Nephron (organoid): ENCODE measurements around the gene EFEMP2.

Experiments used
- H3K27ac Mint-ChIP-seq, 3 experiments: 2 replicates each; pipeline ENCODE4 v1.8.0; 2020; ENCODE audit warnings: mixed read lengths in 3 of 3, mild to moderate bottlenecking in 2 of 3, moderate library complexity in 1 of 3
- H3K27me3 Mint-ChIP-seq: 2 replicates; pipeline ENCODE4 v1.8.0; 2021; ENCODE audit warnings: low read depth, mild to moderate bottlenecking, moderate library complexity, mixed read lengths
- H3K36me3 Mint-ChIP-seq: 2 replicates; pipeline ENCODE4 v1.8.0; 2020; ENCODE audit warnings: low read depth, mixed read lengths
- H3K4me1 Mint-ChIP-seq: 2 replicates; pipeline ENCODE4 v1.8.0; 2020; ENCODE audit warnings: mixed read lengths
- H3K4me3 Mint-ChIP-seq, 3 experiments: 2 replicates each; pipeline ENCODE4 v1.8.0; 2020; ENCODE audit warnings: mild to moderate bottlenecking in 3 of 3, mixed read lengths in 3 of 3, moderate library complexity in 2 of 3
- H3K9me3 Mint-ChIP-seq: 2 replicates; pipeline ENCODE4 v1.8.0; 2020; ENCODE audit warnings: mixed read lengths
- TF ChIP-seq, protein P1 (sequence below), 3 experiments: fragments of 200-600 bp; sonication (generic); IDR thresholded peaks; one replicate each; pipeline ENCODE4 v1.5.0; 2021; ENCODE audit warnings: antibody characterized with exemption in 3 of 3; ENCODE audit not compliant: unreplicated experiment in 3 of 3

Gene EFEMP2

DNA sequence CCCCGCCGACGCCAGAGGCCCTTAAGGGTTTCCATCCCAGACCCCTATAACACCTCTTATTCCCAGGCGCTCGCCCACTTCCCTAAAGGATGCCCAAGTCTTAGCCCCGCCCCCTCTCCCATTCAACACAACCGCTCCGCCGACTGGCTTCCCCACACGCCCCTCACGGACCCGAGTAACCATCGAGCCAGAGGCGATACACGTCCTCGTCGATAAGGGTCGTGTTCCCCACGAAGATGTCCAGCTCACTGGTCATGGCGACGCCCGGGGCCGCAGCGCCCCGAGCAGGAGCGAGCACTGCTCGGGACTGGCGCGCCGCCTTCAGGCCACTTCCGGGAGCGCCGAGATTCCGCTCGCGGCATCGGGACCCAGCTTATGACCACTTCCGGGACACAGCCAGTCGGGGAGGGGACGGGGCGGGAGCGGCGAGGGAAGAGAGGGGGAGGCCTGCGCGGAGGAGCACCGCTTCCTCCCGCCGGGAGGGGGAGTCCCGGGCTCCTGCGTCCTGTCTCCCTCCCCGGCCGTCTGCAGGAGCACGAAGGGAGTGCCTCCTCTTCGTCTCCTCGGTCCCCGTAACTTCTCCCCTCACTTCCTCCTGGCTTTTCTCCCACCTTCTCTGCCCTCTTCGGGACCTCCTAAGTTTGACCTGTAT lies 15.7 kb upstream of the EFEMP2 start, which contains the start of gene FIBP:
Gene FIBP, minus strand, starts transcription at position 309 of the 652 bp plus-strand sequence. Its CDS starts 53 bp downstream, at position 256.
- H3K27me3 Mint-ChIP-seq: peaks cover 5% of the 10 kb centered on the region
- TF ChIP-seq, protein P1, sequence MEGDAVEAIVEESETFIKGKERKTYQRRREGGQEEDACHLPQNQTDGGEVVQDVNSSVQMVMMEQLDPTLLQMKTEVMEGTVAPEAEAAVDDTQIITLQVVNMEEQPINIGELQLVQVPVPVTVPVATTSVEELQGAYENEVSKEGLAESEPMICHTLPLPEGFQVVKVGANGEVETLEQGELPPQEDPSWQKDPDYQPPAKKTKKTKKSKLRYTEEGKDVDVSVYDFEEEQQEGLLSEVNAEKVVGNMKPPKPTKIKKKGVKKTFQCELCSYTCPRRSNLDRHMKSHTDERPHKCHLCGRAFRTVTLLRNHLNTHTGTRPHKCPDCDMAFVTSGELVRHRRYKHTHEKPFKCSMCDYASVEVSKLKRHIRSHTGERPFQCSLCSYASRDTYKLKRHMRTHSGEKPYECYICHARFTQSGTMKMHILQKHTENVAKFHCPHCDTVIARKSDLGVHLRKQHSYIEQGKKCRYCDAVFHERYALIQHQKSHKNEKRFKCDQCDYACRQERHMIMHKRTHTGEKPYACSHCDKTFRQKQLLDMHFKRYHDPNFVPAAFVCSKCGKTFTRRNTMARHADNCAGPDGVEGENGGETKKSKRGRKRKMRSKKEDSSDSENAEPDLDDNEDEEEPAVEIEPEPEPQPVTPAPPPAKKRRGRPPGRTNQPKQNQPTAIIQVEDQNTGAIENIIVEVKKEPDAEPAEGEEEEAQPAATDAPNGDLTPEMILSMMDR (IDR thresholded peaks at IDR 0.05; ENCODE audit: unreplicated experiment in 3 of 3): peak; percentile 68 to 86 (median 84)
- no peaks in the 10 kb centered on the region for H3K9me3 Mint-ChIP-seq
- H3K36me3 Mint-ChIP-seq: peaks cover 20% of the 10 kb centered on the region
- H3K4me3 Mint-ChIP-seq: peak within 1 kb of the TSS; percentile 88 to 92 (median 90)
- peaks cover 46% of the 10 kb centered on the region for H3K4me1 Mint-ChIP-seq
- H3K27ac Mint-ChIP-seq: peak within 1 kb of the TSS; percentile 92 to 98 (median 97)

GRCh38 chr11:65887723-65888162 lies 15.1 kb upstream of the EFEMP2 start:
- H3K4me3 Mint-ChIP-seq: peak overlapping the region; percentile 88 to 92 (median 90)
- H3K27ac Mint-ChIP-seq: peak overlapping the region; percentile 92 to 98 (median 97)
- peaks cover 21% of the 10 kb centered on the region for H3K36me3 Mint-ChIP-seq
- peaks cover 41% of the 10 kb centered on the region for H3K4me1 Mint-ChIP-seq
- peaks cover 5% of the 10 kb centered on the region for H3K27me3 Mint-ChIP-seq
- H3K9me3 Mint-ChIP-seq: no peaks in the 10 kb centered on the region
- TF ChIP-seq, protein P1 (IDR thresholded peaks at IDR 0.05; ENCODE audit: unreplicated experiment in 3 of 3): no peak

DNA sequence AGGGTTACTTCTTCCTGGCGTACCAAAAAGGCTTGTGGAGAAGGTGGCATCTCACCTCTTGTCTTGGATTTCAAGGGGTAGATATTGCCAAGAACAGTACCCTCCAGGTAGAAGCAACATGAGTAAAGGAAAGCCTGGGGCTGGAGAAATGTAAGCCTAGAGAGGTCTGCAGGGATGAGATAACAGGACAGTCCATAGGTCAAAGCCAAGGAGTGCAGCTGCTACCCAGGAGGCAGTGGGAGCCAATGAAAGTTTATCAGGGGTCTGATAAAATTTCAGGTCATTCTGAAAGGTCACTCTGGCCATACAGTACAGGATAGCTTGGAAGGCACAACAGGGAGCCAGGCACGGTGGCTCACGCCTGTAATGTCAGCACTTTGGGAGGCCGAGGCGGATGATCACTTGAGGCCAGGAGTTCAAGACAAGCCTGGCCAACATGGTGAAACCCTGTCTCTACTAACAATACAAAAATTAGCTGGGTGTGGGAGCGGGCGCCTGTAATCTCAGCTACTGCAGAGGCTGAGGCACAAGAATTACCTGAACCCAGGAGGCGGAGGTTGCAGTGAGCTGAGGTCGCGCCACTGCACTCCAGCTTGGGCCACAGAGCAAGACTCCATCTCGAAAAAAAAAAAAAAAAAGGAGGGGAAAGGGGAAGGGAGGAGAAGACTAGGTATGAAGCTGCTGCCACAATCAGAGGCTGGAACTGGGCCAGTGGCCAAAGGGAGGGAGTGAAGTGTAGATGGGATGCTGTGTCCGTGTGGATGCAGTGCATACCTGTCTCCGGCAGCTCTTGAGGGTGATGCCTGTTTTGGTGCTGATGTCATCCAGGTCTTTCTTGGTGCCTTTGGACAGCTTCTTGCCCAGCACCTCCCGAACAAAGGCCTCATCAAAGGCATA lies 14.5 kb upstream of the EFEMP2 start:
- no peaks in the 10 kb centered on the region for H3K9me3 Mint-ChIP-seq
- H3K36me3 Mint-ChIP-seq: peaks cover 25% of the 10 kb centered on the region
- H3K27me3 Mint-ChIP-seq: peaks cover under 1% of the 10 kb centered on the region
- H3K4me3 Mint-ChIP-seq: peak overlapping the region; percentile 88 to 92 (median 90)
- TF ChIP-seq, protein P1 (IDR thresholded peaks at IDR 0.05; ENCODE audit: unreplicated experiment in 3 of 3): no peak
- peak overlapping the region; percentile 92 to 98 (median 97) for H3K27ac Mint-ChIP-seq
- peaks cover 34% of the 10 kb centered on the region for H3K4me1 Mint-ChIP-seq

DNA sequence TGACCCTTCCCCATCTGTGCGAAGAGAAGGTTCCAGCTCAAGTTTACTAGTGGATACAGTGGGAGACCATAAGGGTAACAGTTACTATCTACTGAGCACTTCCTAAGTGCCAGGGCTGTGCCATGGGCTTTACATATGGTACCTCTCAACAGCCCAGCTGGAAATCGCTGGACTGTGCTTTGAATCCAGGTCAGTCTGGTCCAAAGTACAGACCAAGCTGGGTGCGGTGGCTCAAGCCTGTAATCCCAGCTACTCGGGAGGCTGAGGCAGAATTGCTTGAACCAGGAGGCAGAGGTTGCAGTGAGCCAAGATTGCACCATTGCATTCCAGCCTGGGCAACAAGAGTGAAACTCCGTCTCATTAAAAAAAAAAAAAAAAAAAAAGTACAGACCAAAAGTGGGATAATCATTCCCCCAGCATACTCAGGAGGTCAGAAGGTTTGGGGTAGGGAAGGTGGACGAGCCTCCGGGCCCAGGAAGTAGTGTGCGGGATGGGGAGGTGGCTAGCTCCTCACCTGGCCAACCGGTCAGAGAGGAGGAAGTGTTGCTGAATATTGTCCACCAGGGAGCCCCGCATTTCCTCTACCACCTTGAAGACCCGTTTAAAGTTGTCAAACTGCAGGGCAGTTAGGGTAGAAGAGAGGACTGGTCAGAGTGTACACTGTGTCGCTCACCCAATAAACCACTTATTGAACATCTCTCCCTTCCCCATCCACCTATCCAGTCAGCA lies 13.4 kb upstream of the EFEMP2 start:
- Mint-ChIP-seq H3K4me3 (peak overlapping the region; percentile 88 to 92 (median 90)), H3K27me3 (no peaks in the 10 kb centered on the region), H3K36me3 (peaks cover 25% of the 10 kb centered on the region), H3K4me1 (peaks cover 31% of the 10 kb centered on the region), H3K27ac (no peak overlapping the region), H3K9me3 (no peaks in the 10 kb centered on the region)
- TF ChIP-seq, protein P1 (IDR thresholded peaks at IDR 0.05; ENCODE audit: unreplicated experiment in 3 of 3): no peak

DNA sequence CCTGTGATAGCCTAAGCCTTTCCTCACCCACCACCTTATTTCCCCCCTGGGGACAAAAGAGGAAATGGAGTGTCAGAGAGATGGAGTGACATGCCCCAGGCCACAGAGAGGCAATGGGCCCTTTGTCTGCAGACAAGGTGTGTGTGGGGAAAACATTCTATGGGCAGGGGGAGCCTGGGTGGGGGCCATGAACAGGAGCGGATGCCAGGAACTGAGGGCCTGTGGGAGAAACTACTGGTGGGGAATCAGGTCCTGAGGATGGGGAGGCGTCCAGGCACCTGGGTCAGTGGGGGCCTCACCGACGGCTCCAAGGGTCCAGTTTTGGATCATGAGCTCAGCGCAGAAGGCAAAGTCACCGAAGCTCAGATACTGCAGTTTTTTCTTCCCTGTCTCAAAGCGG lies 12.6 kb upstream of the EFEMP2 start:
- no peaks in the 10 kb centered on the region for H3K27me3 Mint-ChIP-seq
- TF ChIP-seq, protein P1 (IDR thresholded peaks at IDR 0.05; ENCODE audit: unreplicated experiment in 3 of 3): no peak

More for the DNA sequence above, 12.6 kb upstream of the EFEMP2 start:
- H3K9me3 Mint-ChIP-seq: no peaks in the 10 kb centered on the region
- no peak overlapping the region for H3K4me3 Mint-ChIP-seq
- peaks cover 29% of the 10 kb centered on the region for H3K4me1 Mint-ChIP-seq
- no peak overlapping the region for H3K27ac Mint-ChIP-seq
- peaks cover 25% of the 10 kb centered on the region for H3K36me3 Mint-ChIP-seq
